HuH-7 (cell line): Measurements from ENCODE around the gene ACOX2.

Experiments used
- DNase-seq: peaks from one replicate; pipeline ENCODE4 v3.0.0; 2011; ENCODE audit warnings: low spot score

The ACOX2 gene

GRCh38 chr3:58508437-58508836 is 28.6 kb downstream of the ACOX2 start:
- no peak for DNase-seq

DNA sequence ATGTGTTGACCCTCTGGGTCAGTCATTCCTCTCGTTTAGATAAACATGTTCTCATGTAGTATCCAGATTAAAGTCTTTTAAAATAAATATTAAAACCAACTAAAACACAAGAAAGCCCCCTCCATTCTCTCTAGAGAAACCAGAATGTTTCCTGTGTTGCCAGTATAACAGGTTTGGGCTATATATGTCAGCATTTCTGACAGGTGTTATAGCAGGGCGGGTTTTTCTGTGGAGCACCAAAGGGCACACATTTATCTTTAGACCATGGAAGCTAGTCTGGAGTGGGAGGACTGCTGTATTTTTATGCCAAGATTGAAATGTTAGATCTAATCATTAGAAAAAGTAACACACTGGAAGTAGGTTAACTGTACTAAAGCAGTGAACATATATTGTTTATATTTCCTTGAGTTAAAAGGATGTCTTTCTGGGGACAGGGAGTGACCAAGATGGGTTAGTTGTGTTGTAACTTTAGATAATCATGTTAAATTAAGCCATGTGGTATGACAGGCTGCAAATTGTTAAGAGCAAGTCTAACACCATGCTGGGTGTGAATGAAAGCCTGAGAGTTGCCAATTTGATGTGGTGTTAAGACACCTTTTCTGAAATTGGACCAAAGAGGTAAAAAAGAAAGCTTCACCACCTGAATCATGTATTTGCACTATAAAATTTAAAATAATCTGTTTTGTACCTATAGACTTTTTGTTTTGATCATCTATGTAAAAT is 29.5 kb downstream of the ACOX2 start:
- no peak for DNase-seq

- DNase-seq, result no peak
Observed at GRCh38 chr3:58502872-58503271, 34.1 kb downstream of the ACOX2 start.

- no peak for DNase-seq
Observed at GRCh38 chr3:58497097-58497496, 39.9 kb downstream of the ACOX2 start.

- DNase-seq, result no peak
Observed at GRCh38 chr3:58496206-58496857, 40.7 kb downstream of the ACOX2 start.

GRCh38 chr3:58495101-58495500 is 41.9 kb downstream of the ACOX2 start:
- no peak for DNase-seq

DNA sequence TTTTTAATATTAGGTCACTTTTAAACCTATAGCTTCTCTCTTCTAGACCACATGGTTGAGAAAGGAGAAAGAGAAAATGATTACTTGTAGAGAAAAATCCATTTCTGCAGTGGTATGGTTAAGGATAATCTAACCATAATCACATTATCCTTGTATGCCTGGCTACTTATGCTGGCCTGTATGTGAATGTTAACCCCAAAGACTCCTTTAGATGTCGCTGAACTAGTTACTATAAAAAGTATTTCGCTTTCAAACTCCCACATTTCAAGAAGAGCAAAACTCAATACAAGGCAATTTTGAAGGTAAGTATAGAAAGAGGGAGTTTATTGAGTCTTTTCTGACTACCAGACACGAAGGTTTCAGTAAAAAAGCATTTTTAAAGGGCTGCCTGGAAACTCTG is 42.9 kb downstream of the ACOX2 start:
- DNase-seq, result no peak

DNA sequence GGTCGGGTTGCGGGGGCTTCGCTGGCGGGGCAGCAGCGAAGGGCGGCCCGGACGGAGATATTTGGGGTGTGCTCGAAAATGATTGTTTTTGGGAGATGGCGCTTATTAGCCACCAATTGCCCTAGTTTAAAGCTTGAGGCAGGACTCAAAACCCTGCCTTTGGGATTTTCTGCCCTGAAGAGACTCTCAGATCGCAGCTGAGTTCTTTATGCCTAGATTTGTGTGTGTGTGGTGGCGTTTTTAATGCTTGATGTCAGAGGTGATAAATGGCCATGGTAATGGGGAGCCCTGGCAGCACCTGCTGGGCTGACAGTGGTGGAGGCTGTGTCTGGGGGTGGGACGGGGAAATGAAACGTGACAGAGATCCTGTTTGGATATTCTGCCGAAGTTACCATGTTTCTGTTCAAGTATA is 44.5 kb downstream of the ACOX2 start:
- DNase-seq, result no peak

DNA sequence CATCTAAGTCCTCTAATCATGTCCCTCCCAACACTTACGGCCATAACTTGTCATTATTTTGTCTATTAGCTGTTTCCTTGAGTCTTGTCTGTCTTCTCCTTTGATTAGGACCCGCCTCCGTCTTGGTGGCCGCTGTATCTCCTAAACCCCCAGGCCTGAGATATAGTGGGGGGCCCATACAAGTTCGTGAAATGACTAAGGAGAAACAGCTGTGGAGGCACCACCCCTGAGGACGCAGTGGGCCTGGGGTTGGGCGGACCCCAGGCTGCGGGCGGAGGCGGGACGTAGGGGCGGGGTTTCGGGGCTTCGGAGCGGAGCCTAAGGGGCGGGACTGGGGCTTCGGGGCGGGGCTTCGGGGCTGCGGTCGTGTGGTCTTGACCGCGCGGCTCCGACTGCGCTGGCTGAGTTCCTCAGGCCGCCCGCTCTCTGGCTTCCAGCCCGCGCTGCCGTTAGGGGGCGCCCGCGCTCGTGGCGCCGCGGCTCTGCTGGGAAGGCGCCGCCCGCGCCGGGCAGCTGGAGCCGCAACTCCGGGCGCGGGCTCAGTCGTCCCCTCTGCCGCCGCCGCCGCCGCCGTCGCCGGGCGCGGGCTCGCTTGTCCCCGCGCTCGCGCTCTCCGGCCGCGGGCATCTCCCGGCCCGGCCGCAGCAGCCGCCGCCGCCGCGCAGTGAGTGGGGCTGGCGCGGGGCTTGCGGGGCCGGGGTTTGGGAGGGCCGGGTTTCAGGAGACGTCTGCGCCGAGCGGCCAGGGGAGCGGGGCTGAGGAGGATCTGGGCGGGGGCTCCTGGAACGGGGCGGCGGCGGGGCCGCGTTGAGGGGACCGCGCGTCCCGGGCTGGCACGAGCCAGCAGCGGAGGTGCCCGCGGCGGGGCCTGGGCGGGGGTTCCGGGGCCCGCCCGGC is 45.2 kb downstream of the ACOX2 start, which contains the start of gene KCTD6:
KCTD6 (plus strand) TSS at position 591 of the 897 bp plus-strand sequence. CDS start 6,660 bp downstream, outside the sequence.
- peak; percentile 58 for DNase-seq

- DNase-seq, result no peak
Observed at GRCh38 chr3:58490860-58491501, 46.0 kb downstream of the ACOX2 start.

DNA sequence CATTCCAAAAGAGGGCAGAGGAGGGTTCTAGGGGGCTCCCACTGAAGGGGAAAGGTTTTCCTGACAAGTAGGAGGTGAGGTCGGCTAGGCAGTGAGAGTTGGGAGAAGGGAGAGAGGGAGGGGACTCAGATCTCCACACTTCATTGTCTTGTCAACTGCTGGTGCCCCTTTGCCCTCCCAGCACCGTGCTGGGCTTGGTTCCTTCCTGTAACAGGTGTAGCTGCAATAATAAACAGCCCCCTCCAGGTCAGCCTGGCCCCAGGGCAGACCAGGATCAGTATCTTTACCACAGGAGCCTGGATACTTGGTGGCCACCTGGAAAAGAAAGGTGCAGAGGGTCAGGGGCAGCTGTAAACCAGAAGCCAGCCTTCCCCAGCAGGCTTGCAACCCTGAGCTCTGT is 48.0 kb downstream of the ACOX2 start:
- no peak for DNase-seq

- DNase-seq, result no peak
Observed at GRCh38 chr3:58487140-58487886, 49.7 kb downstream of the ACOX2 start.

DNA sequence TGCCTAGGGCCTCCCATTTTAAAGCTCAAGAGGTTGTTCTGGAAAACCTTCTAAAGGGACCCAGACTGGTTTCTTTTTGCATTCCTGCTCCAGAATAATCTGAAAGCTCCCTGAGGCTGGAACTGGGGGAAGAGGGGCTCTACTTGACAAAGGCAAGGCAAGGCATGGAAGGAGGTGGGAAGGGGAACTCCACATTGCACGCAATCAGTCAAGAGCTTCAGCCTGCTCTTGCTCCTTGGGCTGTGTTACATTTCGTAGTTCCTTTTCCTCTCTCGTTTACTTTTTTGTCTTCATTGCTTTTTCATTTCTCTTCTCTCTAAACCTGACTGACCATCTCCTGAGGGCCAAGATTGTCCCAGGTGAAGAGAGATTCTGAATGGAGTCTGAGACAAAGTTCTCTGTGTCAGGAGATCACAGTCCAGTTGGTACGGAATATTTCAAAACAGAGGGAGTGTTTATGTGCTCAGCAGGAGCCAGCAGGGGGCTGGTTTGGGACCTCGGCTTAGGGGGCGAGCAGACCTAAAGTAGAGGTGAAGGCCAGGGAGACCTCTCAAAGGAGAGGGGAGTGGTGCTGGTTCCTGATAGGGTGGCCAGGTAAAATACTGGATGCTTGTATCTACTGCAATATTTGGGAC is 51.1 kb downstream of the ACOX2 start:
- no peak for DNase-seq

DNA sequence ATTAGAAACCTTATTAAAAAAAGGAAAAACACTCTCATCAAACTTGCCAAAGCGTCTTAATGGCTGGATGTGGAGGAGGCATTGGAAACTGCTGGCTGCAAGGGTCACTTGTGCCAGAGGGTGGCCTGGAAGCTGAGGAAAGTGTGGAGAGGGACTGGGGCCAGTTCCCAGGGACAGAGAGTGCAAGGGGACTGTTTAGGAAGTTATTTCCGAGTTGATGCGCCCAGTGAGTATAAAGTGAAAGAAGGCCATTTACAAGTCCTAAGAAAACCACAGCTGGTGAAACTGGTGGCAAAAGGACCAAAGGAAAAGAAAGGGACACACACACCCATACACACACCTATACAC is 52.3 kb downstream of the ACOX2 start:
- DNase-seq, result no peak

GRCh38 chr3:58484045-58484721 is 52.8 kb downstream of the ACOX2 start:
- DNase-seq, result no peak

DNA sequence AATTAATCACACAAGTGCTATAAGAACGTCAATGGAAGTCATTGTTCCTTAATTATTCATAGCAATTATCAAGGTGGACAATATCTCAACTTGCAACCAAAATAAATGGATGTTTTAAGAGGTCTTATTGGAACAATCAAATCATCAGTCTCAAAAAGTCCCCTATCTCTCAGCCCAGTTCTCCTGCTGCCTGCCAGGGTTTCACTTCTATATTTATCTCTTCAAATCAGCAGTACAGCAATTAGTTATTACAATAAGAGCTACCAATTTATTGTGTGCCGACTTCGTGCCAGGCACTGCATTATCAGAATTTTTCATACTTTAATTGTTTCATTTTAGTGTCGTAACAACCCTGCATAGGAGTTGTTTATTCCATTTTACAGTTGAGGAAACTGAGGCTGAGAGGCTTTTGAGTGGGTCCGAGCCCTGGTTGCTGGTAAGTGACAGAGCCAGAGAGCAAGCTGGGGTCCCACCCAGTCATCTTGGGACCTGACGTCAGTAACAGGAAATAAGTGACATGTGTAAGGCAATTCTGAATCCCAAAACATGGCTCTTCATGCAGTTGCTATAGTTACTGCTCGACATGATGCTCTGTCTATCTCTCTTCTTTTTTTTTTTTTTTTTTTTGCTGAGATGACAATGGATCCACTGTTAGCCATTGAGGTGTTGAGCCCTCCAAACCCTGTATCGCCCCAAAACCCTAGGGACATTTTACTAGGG is 53.9 kb downstream of the ACOX2 start:
- no peak for DNase-seq

GRCh38 chr3:58480309-58480708 is 56.7 kb downstream of the ACOX2 start:
- DNase-seq, result no peak

DNA sequence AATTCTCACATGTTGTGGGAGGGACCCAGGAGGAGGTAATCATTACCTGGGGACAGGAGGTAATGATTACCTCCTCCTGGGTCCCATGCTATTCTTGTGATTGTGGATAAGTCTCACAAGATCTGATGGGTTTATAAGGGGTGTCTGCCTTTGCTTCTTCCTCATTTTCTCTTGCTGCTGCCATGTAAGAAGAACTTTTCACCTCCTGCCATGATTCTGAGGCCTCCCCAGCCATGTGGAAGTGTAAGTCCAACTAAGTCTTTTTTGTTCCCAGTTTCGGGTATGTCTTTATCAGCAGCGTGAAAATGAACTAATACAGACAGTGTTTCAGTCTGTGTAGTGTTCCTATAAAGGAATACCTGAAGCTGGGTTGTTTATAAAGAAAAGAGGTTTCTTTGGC is 58.2 kb downstream of the ACOX2 start:
- no peak for DNase-seq

GRCh38 chr3:58474967-58475578 is 61.9 kb downstream of the ACOX2 start:
- no peak for DNase-seq
